ENCODE data around the gene OR2AT4. TPM values are rescaled to one million over a fixed set of nuclear protein-coding genes. Genes with fewer than 3 reads are reported as not detected.

OR2AT4 gene
- total and polyA plus RNA-seq, 2 donors (not counting 3 experiments of a cell fraction or from before 2014, with no cell fraction given), result not detected

DNA sequence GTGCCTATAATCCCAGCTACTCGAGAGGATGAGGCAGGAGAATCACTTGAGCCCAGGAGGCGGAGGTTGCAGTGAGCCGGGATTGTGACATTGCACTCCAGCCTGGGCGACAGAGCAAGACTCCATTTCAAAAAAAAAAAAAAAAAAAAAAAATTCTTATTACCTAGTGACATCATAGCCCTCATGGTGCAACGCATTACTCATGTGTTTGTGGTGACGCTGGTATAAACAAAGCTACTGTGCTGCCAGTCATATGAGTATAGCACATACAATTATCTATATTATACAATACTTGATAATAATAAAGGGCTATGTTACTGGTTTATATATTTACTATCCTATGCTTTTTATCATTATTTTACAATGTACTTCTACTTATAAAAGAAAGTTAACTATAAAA lies 41.2 kb downstream of the OR2AT4 start:
- Histone ChIP-seq H3K9me3 (replicated peaks; ENCODE audit: control insufficient read depth, insufficient read depth, low read length) (no peaks in the 10 kb centered on the region), H3K36me3 (ENCODE audit: control insufficient read depth in 2 of 2, extremely low read depth in 1 of 2, insufficient read depth in 2 of 2, low read length in 2 of 2) (no peaks in the 10 kb centered on the region), H3K79me2 (ENCODE audit: control insufficient read depth, insufficient read depth, low read length) (no peaks in the 10 kb centered on the region), H3K9me1 (replicated peaks; ENCODE audit: control insufficient read depth, extremely low read depth, insufficient read depth, low read length) (no peaks in the 10 kb centered on the region), H3K27me3 (ENCODE audit: control insufficient read depth in 2 of 2, insufficient read depth in 2 of 2, low read length in 2 of 2) (peaks cover 19 to 31% of the 10 kb centered on the region in 2 experiments), H2AFZ (ENCODE audit: low read depth, low read length) (no peak overlapping the region), H3K4me2 (ENCODE audit: insufficient read depth, low read length) (no peak overlapping the region), H3K27ac (ENCODE audit: insufficient read depth, low read depth, low read length) (no peak overlapping the region), H4K20me1 (replicated peaks; ENCODE audit: control insufficient read depth, extremely low read depth, insufficient read depth, low read length) (no peaks in the 10 kb centered on the region), H3K4me3 (replicated peaks in 1 of 3; ENCODE audit: insufficient read depth in 1 of 3, low read depth in 1 of 3, low read length in 3 of 3) (no peak overlapping the region), H3K9ac (replicated peaks; ENCODE audit: extremely low read depth, insufficient read depth, low read length) (no peak overlapping the region), H3K4me1 (ENCODE audit: control insufficient read depth, extremely low read depth, insufficient read depth, low read length) (no peaks in the 10 kb centered on the region)
- intact Hi-C loops (cut with micrococcal nuclease), result no loop called here
- no TSS peak for BruUV-seq (replicated peaks)
- TF ChIP-seq POLR2A (IDR thresholded peaks at IDR 0.05; ENCODE audit: low read depth, low read length), result no peak
- FAIRE-seq, result no peak
- DNase-seq (ENCODE audit: low read depth, low spot score), result no peak
- dilution Hi-C loops (cut with MboI; ENCODE audit: extremely low pct_ligation_motif_present, low sequenced_read_pairs), result no loop called here
- ChIA-PET POLR2A (no interaction called here), CTCF (interaction anchor here (1.2 to 1.3 kb wide), 2 partner anchors 18 to 78 kb away, joined by 3 read pairs; no protein-coding TSS in a partner anchor)

GRCh38 chr11:75052457-75052856 lies 44.2 kb downstream of the OR2AT4 start:
- Histone ChIP-seq H3K27ac (ENCODE audit: insufficient read depth, low read depth, low read length) (no peak overlapping the region), H3K9me1 (replicated peaks; ENCODE audit: control insufficient read depth, extremely low read depth, insufficient read depth, low read length) (no peaks in the 10 kb centered on the region), H3K4me1 (ENCODE audit: control insufficient read depth, extremely low read depth, insufficient read depth, low read length) (no peaks in the 10 kb centered on the region), H3K9me3 (replicated peaks; ENCODE audit: control insufficient read depth, insufficient read depth, low read length) (no peaks in the 10 kb centered on the region), H3K27me3 (ENCODE audit: control insufficient read depth in 2 of 2, insufficient read depth in 2 of 2, low read length in 2 of 2) (peaks cover 9 to 23% of the 10 kb centered on the region in 2 experiments), H2AFZ (ENCODE audit: low read depth, low read length) (no peak overlapping the region), H3K4me2 (ENCODE audit: insufficient read depth, low read length) (no peak overlapping the region), H3K36me3 (ENCODE audit: control insufficient read depth in 2 of 2, extremely low read depth in 1 of 2, insufficient read depth in 2 of 2, low read length in 2 of 2) (no peaks in the 10 kb centered on the region), H3K4me3 (replicated peaks in 1 of 3; ENCODE audit: insufficient read depth in 1 of 3, low read depth in 1 of 3, low read length in 3 of 3) (no peak overlapping the region), H3K79me2 (ENCODE audit: control insufficient read depth, insufficient read depth, low read length) (no peaks in the 10 kb centered on the region), H4K20me1 (replicated peaks; ENCODE audit: control insufficient read depth, extremely low read depth, insufficient read depth, low read length) (no peaks in the 10 kb centered on the region), H3K9ac (replicated peaks; ENCODE audit: extremely low read depth, insufficient read depth, low read length) (no peak overlapping the region)
- no peak for DNase-seq (ENCODE audit: low read depth, low spot score)
- TF ChIP-seq POLR2A (IDR thresholded peaks at IDR 0.05; ENCODE audit: low read depth, low read length) (no peak), EZH2 (IDR thresholded peaks at IDR 0.05; ENCODE audit: borderline replicate concordance, low read depth, low read length, severe bottlenecking) (no peak), MYC (IDR thresholded peaks at IDR 0.05; ENCODE audit: low read depth, low read length) (no peak)
- no peak for FAIRE-seq
- CTCF ChIA-PET, result no interaction called here
- POLR2A ChIA-PET, result no interaction called here
- intact Hi-C loops (cut with micrococcal nuclease) (no loop called here), dilution Hi-C loops (cut with MboI; ENCODE audit: extremely low pct_ligation_motif_present, low sequenced_read_pairs) (no loop called here)
- no TSS peak for BruUV-seq (replicated peaks)
